ENCODE results near the gene STAMBPL1. TPM values are rescaled to one million over a fixed set of nuclear protein-coding genes. Genes with fewer than 3 reads are reported as not detected.

Gene STAMBPL1
- total RNA-seq, 1 donor from 2014 or later, result 13.6 TPM

DNA sequence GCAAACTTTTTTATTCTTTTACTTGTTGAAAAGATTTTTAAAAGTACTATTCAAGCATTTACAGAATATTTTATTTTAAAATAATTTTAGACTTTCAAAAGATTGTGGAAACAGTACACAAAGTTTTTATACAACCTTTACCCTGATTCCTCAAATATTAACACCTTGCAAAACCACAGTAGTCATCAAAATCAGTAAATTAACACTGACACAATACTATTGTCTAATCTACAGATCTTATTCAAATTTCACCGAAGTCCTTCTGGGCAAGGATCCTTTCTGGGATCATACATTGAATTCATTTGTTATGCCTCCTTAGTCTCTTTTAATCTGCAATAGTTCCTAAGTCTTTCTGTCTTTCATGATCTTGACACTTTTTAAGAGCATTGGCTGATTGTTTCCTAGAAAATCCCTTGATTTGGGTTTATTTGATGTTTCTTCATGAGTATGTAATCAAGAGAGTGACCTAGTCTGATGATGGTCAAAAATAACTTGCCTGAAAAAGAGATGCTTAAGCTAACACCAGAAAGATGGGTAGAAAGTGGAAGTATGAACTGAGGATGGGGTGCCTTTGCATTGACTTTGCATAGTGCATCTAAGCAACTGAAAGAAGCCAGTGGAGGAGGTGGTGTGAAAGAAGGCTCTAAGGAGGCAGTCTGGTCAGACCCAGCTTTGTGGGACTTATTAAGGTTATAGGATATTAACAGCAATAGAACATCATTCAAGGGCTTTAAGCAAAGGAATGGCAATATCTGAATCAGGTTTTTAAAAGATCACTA lies 9.7 kb downstream of the STAMBPL1 start:
- DNase-seq (ENCODE audit: low spot score), result no peak
- intact Hi-C loops (cut with DNase I), result no loop called here
- no peak for ATAC-seq

DNA sequence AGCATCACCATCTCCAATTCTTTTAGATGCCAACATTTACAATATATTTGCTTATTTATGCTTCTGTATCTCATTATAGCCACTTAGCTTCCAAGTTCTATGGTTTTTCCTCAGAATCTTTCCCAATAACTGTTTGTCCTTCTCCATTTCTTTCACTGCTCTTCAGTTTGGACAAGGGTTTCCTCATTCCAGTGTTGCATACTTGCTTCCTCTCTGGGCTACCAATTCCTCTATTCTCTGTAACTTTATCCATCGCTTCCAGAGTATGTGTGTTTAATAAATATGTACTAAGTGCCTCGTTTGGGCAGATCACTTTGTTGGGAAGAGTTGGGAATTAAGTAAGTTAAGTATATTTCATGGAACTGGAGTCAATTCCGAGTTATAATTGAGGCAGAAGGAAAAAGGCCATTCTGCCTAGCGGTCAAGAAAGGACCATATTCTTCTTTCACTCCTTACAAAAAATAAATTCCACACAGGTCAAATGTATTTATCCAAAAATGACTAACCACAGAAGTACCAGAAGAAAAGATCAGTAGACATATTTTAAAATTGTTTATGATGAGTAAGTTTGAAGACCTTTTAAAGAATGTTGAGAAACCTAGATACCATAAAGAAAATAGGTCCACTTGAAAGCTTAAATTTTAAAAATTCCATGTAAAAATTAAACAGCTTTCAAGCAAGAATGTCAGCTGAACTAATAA lies 10.8 kb downstream of the STAMBPL1 start:
- ATAC-seq, result no peak

DNA sequence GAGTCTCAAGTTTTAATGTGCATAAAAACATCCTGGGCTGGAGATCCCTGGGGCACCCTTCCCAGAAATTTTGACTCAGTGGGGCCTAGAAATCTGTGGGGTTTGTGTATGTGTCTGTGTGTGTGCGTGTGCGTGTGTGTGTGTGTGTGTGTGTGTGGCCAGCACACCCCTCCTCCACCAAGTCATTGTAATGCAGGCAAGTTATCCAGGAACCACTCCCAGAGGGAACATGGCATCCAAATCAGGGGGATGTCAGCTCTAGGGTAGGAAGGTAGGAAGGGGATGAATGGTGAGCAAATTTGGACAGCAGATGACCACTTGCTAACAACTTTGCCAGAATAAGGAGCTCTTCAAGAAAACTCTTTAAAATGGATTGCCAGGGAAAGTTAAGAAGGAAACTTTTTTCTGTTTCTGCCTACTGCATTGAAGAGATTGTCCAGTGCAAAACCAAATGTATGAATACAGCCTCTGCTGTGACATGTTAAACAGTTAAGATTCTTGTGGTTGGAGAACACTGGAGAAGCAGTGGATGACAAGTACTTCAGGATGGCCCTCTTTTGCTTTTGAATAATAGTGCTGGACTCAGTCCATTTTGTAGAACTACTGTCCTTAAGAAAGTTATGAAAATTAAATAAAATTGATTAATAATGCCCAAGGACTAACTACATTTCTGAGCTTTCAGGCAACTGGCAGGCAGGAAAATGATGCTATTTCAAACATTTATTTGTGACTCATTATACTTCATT lies 12.3 kb downstream of the STAMBPL1 start:
- DNase-seq (ENCODE audit: low spot score) (no peak), ATAC-seq (no peak)
- intact Hi-C loops (cut with DNase I), result no loop called here

More for the DNA sequence above, 10.8 kb downstream of the STAMBPL1 start:
- intact Hi-C loops (cut with DNase I), result no loop called here
- no peak for DNase-seq (ENCODE audit: low spot score)

DNA sequence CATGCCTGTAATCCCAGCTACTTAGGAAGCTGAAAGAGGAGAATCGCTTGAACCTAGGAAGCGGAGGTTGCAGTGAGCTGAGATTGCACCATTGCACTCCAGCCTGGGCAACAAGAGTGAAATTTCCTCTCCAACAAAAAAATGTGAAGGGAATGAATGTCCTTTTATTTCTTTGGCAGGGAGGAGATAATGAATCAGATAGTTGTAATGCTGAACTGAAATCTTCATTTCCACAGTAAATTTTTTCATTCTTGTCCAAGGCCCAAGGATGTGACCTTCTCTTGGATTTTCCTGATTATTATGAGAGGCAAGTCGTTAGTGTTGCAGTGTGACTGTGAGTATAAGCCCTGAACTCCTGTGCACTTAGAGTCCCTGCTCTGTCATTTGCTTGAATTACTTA lies 13.6 kb downstream of the STAMBPL1 start:
- DNase-seq (ENCODE audit: low spot score) (no peak), ATAC-seq (peak; percentile 71)

DNA sequence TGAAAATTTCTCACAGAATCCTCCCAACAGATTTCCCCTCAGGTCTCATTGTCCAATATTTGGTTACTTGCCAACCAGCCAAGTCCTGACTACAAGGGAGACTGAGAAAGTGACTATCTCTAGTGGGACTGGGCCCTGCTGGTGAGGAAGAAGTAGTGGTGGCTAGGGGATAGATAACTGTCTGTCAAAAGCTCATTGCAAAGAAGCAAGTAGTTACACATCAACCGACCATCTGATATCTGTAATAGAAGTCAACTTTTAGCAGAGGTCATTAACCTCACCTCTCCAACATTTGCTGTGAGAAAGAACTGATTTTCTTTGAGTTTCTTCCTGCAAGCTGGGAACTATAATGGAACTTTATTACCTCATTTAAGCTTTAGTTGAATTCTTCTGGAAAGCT lies 15.2 kb downstream of the STAMBPL1 start:
- intact Hi-C loops (cut with DNase I), result no loop called here
- DNase-seq (ENCODE audit: low spot score) (no peak), ATAC-seq (no peak)

More for the DNA sequence above, 13.6 kb downstream of the STAMBPL1 start:
- intact Hi-C loops (cut with DNase I), result no loop called here

DNA sequence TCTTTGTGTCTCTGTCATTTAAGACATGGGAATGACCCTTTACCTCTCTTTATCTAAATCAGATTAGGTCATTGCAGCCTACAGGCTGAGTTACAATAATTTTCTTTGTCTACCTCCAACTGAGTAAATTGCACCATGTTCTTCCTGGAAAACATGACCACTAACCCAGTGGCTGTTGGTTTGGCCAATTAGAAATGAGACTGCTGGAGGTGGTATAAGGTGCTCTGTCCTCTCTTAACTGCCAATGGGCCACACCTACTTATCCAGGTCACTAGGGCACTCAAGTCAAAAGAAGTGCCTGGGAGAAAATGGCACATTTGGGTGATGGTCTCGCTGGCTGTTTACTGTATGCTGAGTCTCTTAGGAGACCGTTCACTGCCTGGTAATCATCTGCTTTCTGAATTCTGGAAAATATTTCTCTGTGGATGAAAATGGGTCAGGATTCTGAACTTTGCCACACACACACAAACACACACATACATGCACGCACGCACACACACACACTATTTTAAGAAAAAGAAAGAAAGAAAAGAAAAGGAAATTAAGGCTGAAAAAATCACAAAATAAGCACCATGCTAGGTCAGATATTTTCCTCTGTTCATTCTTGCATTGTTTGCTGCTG lies 16.4 kb downstream of the STAMBPL1 start:
- ATAC-seq, result peak; percentile 48
- DNase-seq (ENCODE audit: low spot score), result no peak
- intact Hi-C loops (cut with DNase I), result no loop called here

DNA sequence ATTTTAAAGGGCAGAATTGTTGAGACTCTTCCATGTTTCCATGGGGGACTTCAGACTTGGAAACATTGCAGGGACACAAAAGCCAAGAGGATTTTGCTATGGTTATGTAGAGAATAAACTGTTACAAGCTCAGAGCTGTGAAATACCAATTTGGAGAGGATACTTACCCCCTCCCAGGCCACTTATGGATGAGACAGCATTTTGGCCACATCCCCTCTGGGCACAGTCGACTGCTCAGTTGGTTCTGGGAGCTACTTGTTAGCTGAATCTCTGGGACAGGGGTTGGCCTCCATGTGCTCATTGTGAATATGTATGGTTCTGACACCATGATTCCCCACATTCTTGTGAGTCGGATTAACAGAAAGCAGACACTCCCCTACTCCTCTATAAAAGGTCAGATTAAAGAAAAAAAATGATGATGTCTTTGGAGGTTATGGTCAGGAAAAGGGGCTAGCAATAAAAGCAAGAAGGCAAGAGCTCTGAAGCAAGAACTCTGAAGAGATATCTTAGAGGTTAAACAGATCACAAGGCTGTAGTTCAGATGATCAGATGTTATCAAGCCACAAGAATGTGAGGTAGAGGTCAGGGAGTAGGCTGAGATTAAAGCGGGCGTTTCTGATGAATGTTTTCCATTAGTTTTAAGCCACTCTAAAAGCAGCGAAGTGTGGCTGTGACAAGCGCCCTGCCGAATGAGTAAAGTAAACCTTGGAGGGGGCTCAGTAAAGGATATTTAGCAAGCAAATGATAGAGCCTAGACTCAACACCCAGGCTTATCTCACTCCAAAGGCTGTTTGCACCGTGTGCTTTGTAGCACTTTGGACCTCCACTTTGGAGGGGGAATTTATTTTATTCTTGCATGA lies 17.2 kb downstream of the STAMBPL1 start:
- DNase-seq (ENCODE audit: low spot score), result no peak
- intact Hi-C loops (cut with DNase I), result no loop called here
- peak; percentile 44 for ATAC-seq

DNA sequence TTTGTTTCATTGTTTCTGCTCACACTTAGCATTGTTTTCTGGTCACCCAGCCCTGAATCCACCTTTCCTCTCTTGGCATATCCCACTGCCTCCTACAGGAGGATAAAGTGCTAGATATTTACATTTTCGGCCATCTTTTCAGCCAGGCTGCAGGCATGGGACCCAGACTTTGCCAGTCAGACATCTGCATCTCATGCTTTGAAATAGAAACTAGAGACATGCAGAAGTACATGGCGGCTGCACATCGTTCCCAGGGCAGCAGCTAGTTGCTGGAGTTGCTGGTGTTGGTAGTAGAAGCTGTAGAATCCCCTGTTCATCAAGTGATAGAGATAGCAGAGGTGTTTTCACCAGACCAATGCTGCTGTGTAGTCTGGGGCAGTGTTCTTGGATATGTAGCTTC lies 18.7 kb downstream of the STAMBPL1 start:
- DNase-seq (ENCODE audit: low spot score) (no peak), ATAC-seq (no peak)
- intact Hi-C loops (cut with DNase I), result no loop called here

DNA sequence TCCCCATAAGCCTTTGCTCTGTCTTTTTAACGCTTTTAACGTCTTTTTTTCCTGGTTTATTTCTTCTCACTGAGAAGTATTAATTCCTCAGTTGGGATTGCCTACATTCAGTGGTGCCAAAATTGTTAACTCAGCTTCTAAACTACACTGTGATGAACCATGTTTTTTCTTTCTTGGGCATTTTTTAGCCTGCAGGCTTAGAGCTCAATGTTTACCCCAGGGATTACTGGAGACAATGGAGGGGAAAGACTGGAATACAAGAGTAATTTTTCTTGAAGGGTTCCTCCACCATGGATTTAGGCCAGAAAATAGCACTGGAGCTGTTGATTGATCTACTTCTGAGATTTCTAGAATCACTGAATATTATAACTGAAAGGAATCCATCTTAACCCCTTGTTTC lies 19.8 kb downstream of the STAMBPL1 start:
- DNase-seq (ENCODE audit: low spot score), result no peak
- intact Hi-C loops (cut with DNase I), result no loop called here
- peak; percentile 29 for ATAC-seq

DNA sequence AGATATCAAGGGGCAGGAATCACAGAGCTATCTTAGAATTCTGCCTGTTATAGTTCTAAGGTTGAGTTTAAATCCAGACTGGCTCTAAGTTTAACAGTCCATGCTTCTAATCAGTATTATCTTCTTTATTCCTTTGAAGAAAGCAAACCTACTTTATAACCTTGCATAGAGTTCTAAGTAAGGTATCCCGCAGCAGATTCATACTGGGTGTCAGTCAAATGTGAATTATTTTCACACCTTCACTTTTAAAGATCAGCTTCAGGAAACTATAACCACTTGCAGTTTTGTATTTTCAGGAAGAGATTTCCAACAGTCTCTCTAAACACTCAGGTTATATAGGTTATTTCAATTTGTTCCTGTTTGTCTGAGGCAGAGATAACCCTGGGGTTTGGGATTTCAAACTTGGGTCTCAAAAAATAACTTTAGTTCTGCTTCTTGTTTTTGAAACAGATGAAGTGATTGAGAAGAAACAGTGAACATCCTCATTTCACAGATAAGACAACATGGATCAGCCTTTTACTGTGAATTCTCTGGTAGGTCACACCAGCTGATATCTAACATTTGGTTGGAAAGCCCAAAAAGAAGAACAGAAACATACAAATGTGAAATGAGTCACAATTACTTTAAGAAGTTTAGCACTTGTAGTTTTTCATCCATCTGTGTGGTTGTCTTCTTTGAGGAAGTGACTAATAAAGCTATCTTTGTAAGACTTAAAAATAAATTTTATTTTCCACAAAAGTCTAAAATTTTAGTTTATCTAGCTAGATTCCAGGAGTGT lies 21.4 kb downstream of the STAMBPL1 start:
- ATAC-seq (peak; percentile 35), DNase-seq (ENCODE audit: low spot score) (no peak)
- intact Hi-C loops (cut with DNase I), result no loop called here

DNA sequence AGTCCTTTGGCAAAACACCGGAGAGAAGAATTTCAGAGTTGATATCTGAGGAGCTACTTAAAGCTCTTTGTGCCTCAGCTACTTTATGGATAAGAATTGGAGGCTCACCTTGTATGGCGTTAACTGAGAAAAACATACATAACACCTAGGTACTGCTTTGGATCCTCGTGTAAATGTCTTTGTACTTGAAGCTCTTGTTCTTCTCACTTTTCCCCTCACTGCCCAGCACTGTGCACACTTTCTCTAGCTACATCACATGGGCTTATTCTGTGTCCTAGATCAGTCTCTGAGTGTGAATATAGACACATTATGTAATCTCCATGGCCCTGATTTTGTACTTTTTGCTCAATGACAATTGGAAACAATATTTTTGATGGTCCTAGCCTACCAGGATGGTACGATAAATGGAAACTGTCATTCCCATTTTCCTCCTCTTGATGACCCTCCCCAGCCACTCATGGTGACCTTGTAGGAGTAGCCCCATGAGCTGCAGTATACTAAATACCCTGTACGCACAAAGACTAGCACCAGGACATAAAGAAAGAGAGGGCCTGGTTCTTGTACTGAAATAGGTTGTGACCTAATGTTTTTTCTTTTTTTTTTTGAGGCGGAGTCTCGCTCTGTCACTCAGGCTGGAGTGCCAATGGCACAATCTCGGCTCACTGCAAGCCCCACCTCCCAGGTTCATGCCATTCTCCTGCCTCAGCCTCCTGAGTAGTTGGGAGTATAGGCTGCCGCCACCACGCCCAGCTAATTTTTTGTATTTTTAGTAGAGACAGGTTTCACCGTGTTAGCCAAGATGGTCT lies 22.1 kb downstream of the STAMBPL1 start:
- no peak for DNase-seq (ENCODE audit: low spot score)
- intact Hi-C loops (cut with DNase I), result no loop called here
- ATAC-seq, result no peak

DNA sequence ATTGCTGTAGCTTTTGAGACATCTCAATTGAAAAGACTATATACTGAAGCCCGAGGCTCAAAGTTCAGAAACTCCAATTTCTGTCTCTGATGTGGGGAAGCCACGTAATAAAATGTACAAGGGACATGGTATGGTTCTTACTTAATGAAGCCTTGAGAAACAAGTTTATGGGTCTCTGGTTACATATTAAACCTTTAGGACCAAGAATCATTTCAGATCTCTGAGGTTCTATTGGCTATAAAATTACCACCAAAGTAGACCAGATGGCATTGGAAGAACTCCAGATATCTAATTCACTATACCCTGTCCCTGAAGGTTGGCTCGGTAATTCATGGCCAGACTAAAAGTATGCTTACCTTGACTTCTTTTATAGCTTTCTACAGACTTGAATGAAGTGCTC lies 23.7 kb downstream of the STAMBPL1 start:
- no peak for ATAC-seq
- intact Hi-C loops (cut with DNase I), result no loop called here
- no peak for DNase-seq (ENCODE audit: low spot score)

DNA sequence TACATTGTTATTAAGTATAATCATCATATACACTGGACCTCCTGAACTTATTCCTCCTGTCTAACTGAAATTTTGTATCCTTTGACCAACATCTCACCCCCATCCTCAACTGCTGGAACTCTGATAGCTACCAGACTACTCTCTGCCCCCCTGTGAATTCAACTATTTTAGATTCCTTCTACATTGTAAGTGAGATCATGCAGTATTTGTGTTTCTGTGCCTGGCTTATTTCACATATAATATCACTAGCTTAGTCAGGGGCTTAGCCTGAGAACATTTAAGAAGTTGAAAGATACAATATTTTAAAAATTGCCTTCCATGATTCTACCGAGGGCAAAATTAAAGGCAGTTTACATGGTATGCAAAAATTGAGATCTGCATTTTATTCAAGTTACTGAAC lies 26.9 kb downstream of the STAMBPL1 start:
- no peak for ATAC-seq

DNA sequence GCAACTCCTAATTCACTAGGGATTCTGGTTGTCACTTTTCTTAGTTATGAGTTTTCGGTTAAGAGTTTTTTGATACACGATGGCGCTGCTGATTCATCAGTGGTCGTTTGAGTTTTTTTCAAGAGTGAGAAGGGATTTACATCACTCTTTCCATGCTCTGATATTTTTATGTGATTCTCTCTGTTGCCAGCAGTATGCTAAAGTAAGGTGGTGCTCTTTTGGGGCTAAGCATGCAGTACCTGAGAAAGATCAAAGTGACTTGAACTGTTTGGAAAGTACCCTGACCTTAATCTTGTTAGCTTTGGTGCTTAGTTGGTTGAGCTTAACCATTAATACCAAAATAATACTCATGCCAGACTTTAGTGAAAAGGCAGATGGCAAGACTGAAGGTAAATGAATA lies 28.1 kb downstream of the STAMBPL1 start:
- intact Hi-C loops (cut with DNase I), result no loop called here
- no peak for ATAC-seq
- no peak for DNase-seq (ENCODE audit: low spot score)

More for the DNA sequence above, 26.9 kb downstream of the STAMBPL1 start:
- no peak for DNase-seq (ENCODE audit: low spot score)
- intact Hi-C loops (cut with DNase I), result no loop called here

DNA sequence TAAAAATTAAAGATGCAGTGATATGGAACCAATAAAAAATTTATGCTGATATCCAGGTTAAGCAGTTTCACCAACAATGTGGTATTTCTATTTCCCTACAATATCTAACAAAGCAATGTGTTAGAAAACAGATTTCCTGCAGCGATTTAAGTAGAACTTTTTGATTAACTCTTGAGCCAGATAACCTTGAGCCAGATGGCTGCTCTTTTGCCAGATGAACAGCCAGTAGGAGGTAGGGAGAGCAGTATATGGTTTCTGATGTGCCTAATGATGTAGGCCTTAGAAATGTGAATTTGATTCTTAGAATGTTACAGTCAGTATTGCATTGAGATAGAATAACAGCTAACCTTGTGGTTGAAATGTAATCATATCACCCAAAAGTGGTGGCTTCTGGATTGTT lies 31.1 kb downstream of the STAMBPL1 start:
- no peak for DNase-seq (ENCODE audit: low spot score)
- ATAC-seq, result no peak
- intact Hi-C loops (cut with DNase I), result no loop called here

DNA sequence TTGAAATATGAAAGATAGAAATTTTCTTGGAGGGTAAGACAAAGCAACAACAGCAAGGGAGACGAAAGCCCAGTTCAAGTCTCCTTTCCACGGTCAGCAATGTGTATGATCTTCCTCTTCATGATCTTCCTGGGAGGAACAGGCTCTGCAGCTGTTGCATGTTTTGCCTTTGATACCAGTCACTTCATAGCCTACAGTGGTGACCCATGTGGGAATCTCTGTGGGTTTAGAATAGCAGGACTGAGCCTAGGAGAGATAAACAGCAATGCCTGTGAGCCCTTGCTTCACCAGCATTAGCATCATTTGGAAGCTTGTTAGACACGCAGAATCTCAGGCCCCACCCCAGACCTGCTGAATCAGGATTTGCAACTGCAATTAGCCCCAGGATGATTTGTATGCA lies 31.8 kb downstream of the STAMBPL1 start:
- intact Hi-C loops (cut with DNase I), result no loop called here
- DNase-seq (ENCODE audit: low spot score) (no peak), ATAC-seq (no peak)

DNA sequence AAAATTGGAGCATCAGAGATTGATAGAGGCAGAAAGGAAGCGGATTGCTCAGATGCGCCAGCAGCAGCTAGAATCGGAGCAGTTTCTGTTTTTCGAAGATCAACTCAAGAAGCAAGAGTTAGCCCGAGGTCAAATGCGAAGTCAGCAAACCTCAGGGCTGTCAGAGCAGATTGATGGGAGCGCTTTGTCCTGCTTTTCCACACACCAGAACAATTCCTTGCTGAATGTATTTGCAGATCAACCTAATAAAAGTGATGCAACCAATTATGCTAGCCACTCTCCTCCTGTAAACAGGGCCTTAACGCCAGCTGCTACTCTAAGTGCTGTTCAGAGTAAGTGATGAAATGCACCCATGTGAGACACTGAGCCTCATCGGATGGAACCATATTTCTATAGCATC lies 33.1 kb downstream of the STAMBPL1 start:
- intact Hi-C loops (cut with DNase I), result no loop called here
- DNase-seq (ENCODE audit: low spot score), result no peak
- peak; percentile 91 for ATAC-seq
